Skeletal muscle tissue (tissue), 4 donors: ENCODE data around the gene NOXA1. TPM values are rescaled to one million over a fixed set of nuclear protein-coding genes. Genes with fewer than 3 reads are reported as not detected.

Experiments used
- H3K27ac ChIP-seq: one replicate; pipeline ENCODE4 v1.7.0; 2013; ENCODE audit warnings: mild to moderate bottlenecking, low read depth, low read length, inconsistent platforms
- H3K27me3 ChIP-seq, 3 donors: one replicate each; pipeline ENCODE4 v1.7.0; 2013; ENCODE audit warnings: low read length in 3 of 3; ENCODE audit not compliant: control insufficient read depth in 3 of 3, insufficient read depth in 3 of 3
- H3K36me3 ChIP-seq, 3 donors: one replicate each; pipeline ENCODE4 v1.7.0; 2013; ENCODE audit warnings: low read length in 3 of 3; ENCODE audit not compliant: control insufficient read depth in 3 of 3, insufficient read depth in 3 of 3
- H3K4me1 ChIP-seq, 3 donors: one replicate each; pipeline ENCODE4 v1.7.0; 2013; ENCODE audit warnings: low read length in 3 of 3, mild to moderate bottlenecking in 3 of 3; ENCODE audit not compliant: control insufficient read depth in 3 of 3, insufficient read depth in 3 of 3
- H3K4me3 ChIP-seq, 3 donors: one replicate each; pipeline ENCODE4 v1.7.0; 2013; ENCODE audit warnings: low read length in 3 of 3
- H3K9ac ChIP-seq, 3 donors: one replicate each; pipeline ENCODE4 v1.7.0; 2013; ENCODE audit warnings: low read length in 3 of 3, mild to moderate bottlenecking in 3 of 3, moderate library complexity in 2 of 3, low read depth in 1 of 3
- H3K9me3 ChIP-seq, 3 donors: one replicate each; pipeline ENCODE4 v1.7.0; 2013; ENCODE audit warnings: low read length in 3 of 3; ENCODE audit not compliant: control insufficient read depth in 3 of 3
- total RNA-seq: library from RNA; depleted of rRNA; stranded (reverse); fragments of >200 nt; gene quantifications from one replicate; pipeline ENCODE4 v1.2.3, GENCODE V29; 2014
- donor health status: Osteomylitis.

The NOXA1 gene
- total RNA-seq, 1 donor from 2014 or later: 0.52 TPM

- Histone ChIP-seq H3K9ac (no peak overlapping the region), H3K27me3 (peaks cover 0 to 10% (median 8%) of the 10 kb centered on the region in 3 donors), H3K9me3 (no peaks in the 10 kb centered on the region), H3K4me1 (peaks cover 4 to 20% (median 12%) of the 10 kb centered on the region in 3 donors), H3K27ac (no peak overlapping the region), H3K36me3 (no peaks in the 10 kb centered on the region), H3K4me3 (no peak overlapping the region)
Observed at GRCh38 chr9:137428311-137428630, 5.1 kb downstream of the NOXA1 start.

- H3K9me3 ChIP-seq: no peaks in the 10 kb centered on the region
- no peak overlapping the region for H3K9ac ChIP-seq
- no peak overlapping the region for H3K4me3 ChIP-seq
- peaks cover 0 to 10% (median 8%) of the 10 kb centered on the region in 3 donors for H3K27me3 ChIP-seq
- H3K27ac ChIP-seq: no peak overlapping the region
- H3K36me3 ChIP-seq: no peaks in the 10 kb centered on the region
- peaks cover 2 to 17% (median 10%) of the 10 kb centered on the region in 3 donors for H3K4me1 ChIP-seq
Observed at GRCh38 chr9:137428841-137429545, 5.8 kb downstream of the NOXA1 start.

- H3K9me3 ChIP-seq: no peaks in the 10 kb centered on the region
- H3K9ac ChIP-seq: no peak overlapping the region
- H3K4me1 ChIP-seq: peaks cover 0 to 12% (median 7%) of the 10 kb centered on the region in 3 donors
- no peak overlapping the region for H3K4me3 ChIP-seq
- peaks cover 0 to 10% (median 8%) of the 10 kb centered on the region in 3 donors for H3K27me3 ChIP-seq
- no peak overlapping the region for H3K27ac ChIP-seq
- no peaks in the 10 kb centered on the region for H3K36me3 ChIP-seq
Observed at GRCh38 chr9:137429546-137429890, 6.3 kb downstream of the NOXA1 start.

GRCh38 chr9:137429974-137430722 is 7.0 kb downstream of the NOXA1 start:
- Histone ChIP-seq H3K9ac (no peak overlapping the region), H3K4me3 (no peak overlapping the region), H3K27ac (no peak overlapping the region), H3K4me1 (peaks cover 0 to 6% (median 3%) of the 10 kb centered on the region in 3 donors), H3K36me3 (no peaks in the 10 kb centered on the region), H3K27me3 (peaks cover 0 to 10% (median 8%) of the 10 kb centered on the region in 3 donors), H3K9me3 (no peaks in the 10 kb centered on the region)

GRCh38 chr9:137430723-137431415 is 7.7 kb downstream of the NOXA1 start:
- peaks cover 0 to 11% (median 5%) of the 10 kb centered on the region in 3 donors for H3K4me1 ChIP-seq
- H3K27ac ChIP-seq: no peak overlapping the region

GRCh38 chr9:137431416-137431931 is 8.3 kb downstream of the NOXA1 start:
- H3K9me3 ChIP-seq: no peaks in the 10 kb centered on the region
- H3K9ac ChIP-seq: no peak overlapping the region
- no peak overlapping the region for H3K27ac ChIP-seq
- H3K36me3 ChIP-seq: no peaks in the 10 kb centered on the region
- peaks cover 0 to 17% (median 7%) of the 10 kb centered on the region in 3 donors for H3K4me1 ChIP-seq
- H3K27me3 ChIP-seq: peaks cover 0 to 16% (median 12%) of the 10 kb centered on the region in 3 donors
- no peak overlapping the region for H3K4me3 ChIP-seq

More at GRCh38 chr9:137430723-137431415, 7.7 kb downstream of the NOXA1 start:
- no peak overlapping the region for H3K4me3 ChIP-seq
- H3K9me3 ChIP-seq: no peaks in the 10 kb centered on the region
- H3K9ac ChIP-seq: no peak overlapping the region
- H3K27me3 ChIP-seq: peaks cover 0 to 13% (median 8%) of the 10 kb centered on the region in 3 donors
- H3K36me3 ChIP-seq: no peaks in the 10 kb centered on the region

- Histone ChIP-seq H3K27ac (no peak overlapping the region), H3K4me1 (peaks cover 0 to 29% (median 9%) of the 10 kb centered on the region in 3 donors), H3K27me3 (peaks cover 10 to 30% (median 25%) of the 10 kb centered on the region in 3 donors), H3K9me3 (no peaks in the 10 kb centered on the region), H3K4me3 (no peak overlapping the region), H3K36me3 (no peaks in the 10 kb centered on the region), H3K9ac (no peak overlapping the region)
Observed at GRCh38 chr9:137432687-137433348, 9.6 kb downstream of the NOXA1 start.

- H3K27me3 ChIP-seq: peaks cover 15 to 36% (median 31%) of the 10 kb centered on the region in 3 donors
- no peaks in the 10 kb centered on the region for H3K36me3 ChIP-seq
- no peak overlapping the region for H3K4me3 ChIP-seq
- H3K9ac ChIP-seq: no peak overlapping the region
- no peaks in the 10 kb centered on the region for H3K9me3 ChIP-seq
- no peak overlapping the region for H3K27ac ChIP-seq
- peaks cover 0 to 31% (median 9%) of the 10 kb centered on the region in 3 donors for H3K4me1 ChIP-seq
Observed at GRCh38 chr9:137433349-137433915, 10.2 kb downstream of the NOXA1 start.

GRCh38 chr9:137433916-137434431 is 10.8 kb downstream of the NOXA1 start:
- H3K36me3 ChIP-seq: no peaks in the 10 kb centered on the region
- H3K4me1 ChIP-seq: peaks cover 0 to 31% (median 9%) of the 10 kb centered on the region in 3 donors
- H3K9me3 ChIP-seq: no peaks in the 10 kb centered on the region
- H3K9ac ChIP-seq: no peak overlapping the region
- no peak overlapping the region for H3K4me3 ChIP-seq
- H3K27me3 ChIP-seq: peaks cover 15 to 41% (median 32%) of the 10 kb centered on the region in 3 donors
- no peak overlapping the region for H3K27ac ChIP-seq
